Natural killer cell (primary cell): ENCODE measurements around the gene EPS15. TPM values are rescaled to one million over a fixed set of nuclear protein-coding genes. Genes with fewer than 3 reads are reported as not detected.

ENCODE experiments used
- ATAC-seq, 3 donors: fragments of 150-1000 bp in 2 of 3; fragments of 200-7000 bp in 1 of 3; cut with Tn5 transposase; 1 replicate in 1 of 3; 2 replicates in 2 of 3; pipeline ENCODE4 v1.10.0; 2021; ENCODE audit warnings: mild to moderate bottlenecking in 2 of 3, moderate library complexity in 2 of 3
- DNase-seq, 2 donors: peaks; one replicate each; pipeline versions ENCODE4 v3.0.0 to v3.0.0-alpha.2; 2013 to 2021; ENCODE audit warnings: mixed read lengths in 1 of 2
- H3K27ac ChIP-seq: one replicate; pipeline ENCODE4 v1.5.1; 2013; ENCODE audit warnings: mild to moderate bottlenecking, low read length
- H3K27me3 ChIP-seq: one replicate; pipeline ENCODE4 v1.6.1; 2013; ENCODE audit warnings: low read length; ENCODE audit not compliant: control insufficient read depth, insufficient read depth
- H3K36me3 ChIP-seq: one replicate; pipeline ENCODE4 v1.6.1; 2013; ENCODE audit warnings: low read length; ENCODE audit not compliant: control insufficient read depth, insufficient read depth
- H3K4me1 ChIP-seq: one replicate; pipeline ENCODE4 v1.6.1; 2013; ENCODE audit warnings: low read length; ENCODE audit not compliant: control insufficient read depth, insufficient read depth
- H3K4me3 ChIP-seq: one replicate; pipeline ENCODE4 v1.5.1; 2013; ENCODE audit warnings: low read length
- H3K9me3 ChIP-seq: one replicate; pipeline ENCODE4 v1.6.1; 2013; ENCODE audit warnings: low read length; ENCODE audit not compliant: control insufficient read depth, insufficient read depth
- H3K27ac Mint-ChIP-seq, 2 donors: one replicate each; pipeline ENCODE4 v1.8.0; 2022; ENCODE audit warnings: mild to moderate bottlenecking in 2 of 2, mixed read lengths in 2 of 2, moderate library complexity in 1 of 2
- H3K27me3 Mint-ChIP-seq, 2 donors: one replicate each; pipeline ENCODE4 v1.8.0; 2022; ENCODE audit warnings: low read depth in 2 of 2, mixed read lengths in 2 of 2
- H3K36me3 Mint-ChIP-seq: one replicate; pipeline ENCODE4 v1.8.0; 2022; ENCODE audit warnings: mixed read lengths
- H3K4me1 Mint-ChIP-seq, 2 donors: one replicate each; pipeline ENCODE4 v1.8.0; 2022; ENCODE audit warnings: mixed read lengths in 2 of 2
- H3K4me3 Mint-ChIP-seq: one replicate; pipeline ENCODE4 v1.8.0; 2022; ENCODE audit warnings: mild to moderate bottlenecking, moderate library complexity, mixed read lengths
- H3K9me3 Mint-ChIP-seq, 2 donors: one replicate each; pipeline ENCODE4 v1.8.0; 2022; ENCODE audit warnings: mixed read lengths in 2 of 2
- CTCF ChIP-seq: fragments of 200-600 bp; IDR thresholded peaks from one replicate; pipeline ENCODE4 v1.8.0; 2022; ENCODE audit warnings: antibody characterized with exemption
- WGBS: methylation state at CpG from one replicate; pipeline ENCODE4 v1.1.7; 2013; ENCODE audit warnings: missing lambda C conversion rate; ENCODE audit not compliant: insufficient coverage; 5-methylcytosine and 5-hydroxymethylcytosine counted together
- intact Hi-C: fragments of 100-400 bp; cut with micrococcal nuclease; formaldehyde crosslinking; loops from one replicate; pipeline ENCODE4 v1.14.2; 2022
- total RNA-seq, 4 donors: library from RNA; stranded (reverse); fragments of 120-200 nt in 1 of 4; gene quantifications; one replicate each; pipeline versions ENCODE4 v1.2.3 to v1.2.4, GENCODE V29; 2013 to 2022

The EPS15 gene
- total RNA-seq, 3 donors from 2014 or later (not counting 1 experiment from before 2014, with no cell fraction given): 92.7 to 127 (median 93.5) TPM

GRCh38 chr1:51341876-51342496 is 177.1 kb downstream of the EPS15 start:
- intact Hi-C loops: no loop called here
- Mint-ChIP-seq H3K27ac (no peak overlapping the region), H3K27me3 (peaks cover 32 to 40% of the 10 kb centered on the region in 2 donors), H3K9me3 (no peaks in the 10 kb centered on the region), H3K4me3 (no peak overlapping the region), H3K4me1 (no peaks in the 10 kb centered on the region), H3K36me3 (no peaks in the 10 kb centered on the region)
- Histone ChIP-seq H3K4me3 (no peak overlapping the region), H3K9me3 (no peaks in the 10 kb centered on the region), H3K27me3 (peaks cover 24% of the 10 kb centered on the region), H3K4me1 (peaks cover 8% of the 10 kb centered on the region), H3K27ac (no peak overlapping the region), H3K36me3 (no peaks in the 10 kb centered on the region)
- ATAC-seq (no peak), DNase-seq (no peak)
- WGBS: 87% methylated on average over 4 of the region's 4 CpGs
- TF ChIP-seq CTCF: no peak

GRCh38 chr1:51340380-51340779 is 178.7 kb downstream of the EPS15 start:
- Histone ChIP-seq H3K27me3 (peaks cover 18% of the 10 kb centered on the region), H3K27ac (no peak overlapping the region), H3K4me1 (peaks cover 8% of the 10 kb centered on the region), H3K9me3 (no peaks in the 10 kb centered on the region), H3K36me3 (no peaks in the 10 kb centered on the region), H3K4me3 (no peak overlapping the region)
- 97% methylated on average over 6 of the region's 6 CpGs for WGBS
- no peaks in the 10 kb centered on the region for H3K36me3 Mint-ChIP-seq
- H3K27me3 Mint-ChIP-seq: peaks cover 28 to 29% of the 10 kb centered on the region in 2 donors
- intact Hi-C loops: no loop called here
- H3K27ac Mint-ChIP-seq: no peak overlapping the region
- H3K4me1 Mint-ChIP-seq: no peaks in the 10 kb centered on the region
- ATAC-seq (no peak), DNase-seq (no peak)
- TF ChIP-seq CTCF: no peak
- H3K9me3 Mint-ChIP-seq: no peaks in the 10 kb centered on the region
- H3K4me3 Mint-ChIP-seq: no peak overlapping the region

DNA sequence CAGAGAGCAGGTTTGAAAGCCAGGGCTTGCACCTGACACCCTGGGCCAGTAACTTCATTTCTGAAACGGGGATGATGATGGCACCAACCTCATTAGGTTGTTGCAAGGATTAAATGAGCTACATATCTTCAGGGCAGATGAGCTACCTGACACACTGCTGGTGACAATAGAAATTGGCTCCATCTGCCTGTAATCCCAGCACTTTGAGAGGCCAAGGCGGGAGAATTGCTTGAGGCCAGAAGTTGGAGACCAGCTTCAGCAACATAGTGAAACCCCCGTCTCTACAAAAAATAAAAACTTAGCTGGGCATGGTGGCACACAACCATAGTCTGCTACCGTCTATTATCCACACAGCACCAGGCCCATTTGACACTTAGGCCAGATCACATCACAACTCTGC is 182.4 kb downstream of the EPS15 start:
- Histone ChIP-seq H3K9me3 (no peaks in the 10 kb centered on the region), H3K4me3 (no peak overlapping the region), H3K27me3 (no peaks in the 10 kb centered on the region), H3K36me3 (no peaks in the 10 kb centered on the region), H3K4me1 (no peaks in the 10 kb centered on the region), H3K27ac (no peak overlapping the region)
- TF ChIP-seq CTCF: no peak
- no peak for DNase-seq
- peaks cover 3 to 7% of the 10 kb centered on the region in 2 donors for H3K27me3 Mint-ChIP-seq
- H3K9me3 Mint-ChIP-seq: no peaks in the 10 kb centered on the region
- 90% methylated on average over 4 of the region's 4 CpGs for WGBS
- no peaks in the 10 kb centered on the region for H3K36me3 Mint-ChIP-seq
- no peaks in the 10 kb centered on the region for H3K4me1 Mint-ChIP-seq
- intact Hi-C loops: no loop called here
- H3K27ac Mint-ChIP-seq: no peak overlapping the region
- H3K4me3 Mint-ChIP-seq: no peak overlapping the region
- ATAC-seq: no peak

GRCh38 chr1:51336004-51336403 is 183.1 kb downstream of the EPS15 start:
- no peak overlapping the region for H3K4me3 ChIP-seq
- Mint-ChIP-seq H3K9me3 (no peaks in the 10 kb centered on the region), H3K36me3 (no peaks in the 10 kb centered on the region), H3K4me1 (peaks cover 0 to 5% of the 10 kb centered on the region in 2 donors), H3K27me3 (peaks cover 7 to 11% of the 10 kb centered on the region in 2 donors), H3K4me3 (no peak overlapping the region), H3K27ac (no peak overlapping the region)
- ATAC-seq (no peak), DNase-seq (no peak)
- 93% methylated on average over 2 of the region's 3 CpGs for WGBS
- H3K27me3 ChIP-seq: peaks cover 5% of the 10 kb centered on the region
- no peaks in the 10 kb centered on the region for H3K9me3 ChIP-seq
- H3K36me3 ChIP-seq: no peaks in the 10 kb centered on the region
- peaks cover under 1% of the 10 kb centered on the region for H3K4me1 ChIP-seq
- intact Hi-C loops: no loop called here
- no peak for TF ChIP-seq CTCF
- no peak overlapping the region for H3K27ac ChIP-seq
